Measurements from ENCODE around the gene KCNQ1.
A peak's percentile ranks its signal among the peaks of the same experiment; 100 is the strongest.

Gene KCNQ1

DNA sequence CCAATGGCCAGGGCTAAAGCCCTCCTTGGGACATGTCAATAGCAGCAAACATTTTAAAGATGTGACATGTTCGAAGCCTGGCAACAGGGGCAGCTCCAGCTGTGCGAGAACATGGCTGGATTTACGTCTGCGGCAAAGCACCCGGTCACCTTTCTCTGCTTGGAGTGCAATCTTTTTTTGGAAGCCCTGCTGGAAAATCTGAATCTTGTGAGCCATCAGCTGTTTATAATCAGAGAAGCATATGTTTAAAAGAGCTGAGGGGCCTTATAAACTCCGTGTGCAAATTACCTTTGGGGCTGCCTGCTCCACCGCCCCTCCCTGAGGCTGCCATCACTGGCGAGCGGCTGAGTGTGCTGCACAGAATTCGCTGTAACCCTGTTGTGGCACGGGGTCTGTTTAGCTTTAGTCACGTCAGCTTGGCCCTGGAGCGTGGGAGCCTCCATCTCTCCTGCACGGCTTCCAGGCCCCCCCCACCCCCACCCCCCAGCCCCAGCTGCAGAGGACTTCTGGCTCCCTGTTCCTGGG is 264.0 kb downstream of the KCNQ1 start:
- peak; percentile 26 for DNase-seq

DNA sequence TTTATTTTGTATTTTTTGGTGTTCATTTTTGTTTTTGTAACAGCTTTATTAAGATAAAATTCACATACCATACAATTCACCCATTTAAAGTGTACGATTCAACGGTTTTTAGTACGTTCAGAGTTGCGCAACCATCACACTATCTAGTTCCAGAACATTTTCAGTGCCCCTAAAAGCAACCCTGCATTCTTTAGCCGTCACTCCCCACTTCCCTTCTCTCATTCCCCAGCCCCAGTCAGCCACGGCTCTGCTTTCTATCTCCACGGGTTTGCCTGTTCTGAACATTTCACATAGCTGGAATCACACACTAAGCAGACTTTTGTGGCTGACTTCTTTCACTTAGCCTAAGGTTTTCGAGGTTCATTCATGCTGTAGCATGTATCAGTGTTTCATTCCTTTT is 264.6 kb downstream of the KCNQ1 start:
- peak; percentile 50 for DNase-seq

DNA sequence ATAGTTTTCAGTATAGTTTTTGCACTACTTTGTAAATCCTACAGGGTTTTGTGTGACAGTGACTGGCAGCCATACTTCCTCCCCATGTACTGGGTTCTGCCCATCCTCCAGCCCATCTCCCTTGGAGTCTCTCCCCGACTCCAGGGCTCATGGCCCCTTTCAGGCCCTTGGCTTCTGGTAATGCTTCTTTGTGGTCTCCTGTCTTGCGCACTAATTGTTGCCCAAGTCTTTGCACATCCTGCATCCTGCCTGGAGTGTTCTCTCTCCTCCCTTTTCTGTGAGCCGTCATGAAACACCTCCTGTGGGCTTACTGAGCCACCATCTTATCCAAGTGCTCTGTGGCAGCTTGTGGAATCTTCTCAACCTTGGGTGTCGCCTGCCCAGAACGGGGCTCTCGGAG is 266.4 kb downstream of the KCNQ1 start:
- no peak for DNase-seq

DNA sequence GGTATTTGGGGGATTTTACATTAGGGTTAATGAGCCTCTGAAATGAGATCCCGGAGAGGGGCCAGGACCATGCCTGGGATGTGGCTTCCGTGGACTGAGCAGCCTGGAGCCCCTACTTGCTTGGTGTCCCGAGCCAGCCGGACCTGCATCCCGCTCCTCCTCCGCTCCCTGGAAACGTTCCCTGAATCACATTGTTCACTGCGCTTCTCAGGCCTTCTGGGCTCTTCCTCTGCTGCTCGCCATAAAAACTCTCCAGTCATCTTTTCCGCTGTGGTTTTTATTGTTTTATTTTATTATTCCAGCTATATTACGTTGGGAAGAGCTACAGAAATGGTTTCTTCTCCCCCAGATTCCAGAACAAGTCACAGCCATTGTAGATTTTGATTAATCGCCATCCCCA is 268.3 kb downstream of the KCNQ1 start:
- no peak for DNase-seq

DNA sequence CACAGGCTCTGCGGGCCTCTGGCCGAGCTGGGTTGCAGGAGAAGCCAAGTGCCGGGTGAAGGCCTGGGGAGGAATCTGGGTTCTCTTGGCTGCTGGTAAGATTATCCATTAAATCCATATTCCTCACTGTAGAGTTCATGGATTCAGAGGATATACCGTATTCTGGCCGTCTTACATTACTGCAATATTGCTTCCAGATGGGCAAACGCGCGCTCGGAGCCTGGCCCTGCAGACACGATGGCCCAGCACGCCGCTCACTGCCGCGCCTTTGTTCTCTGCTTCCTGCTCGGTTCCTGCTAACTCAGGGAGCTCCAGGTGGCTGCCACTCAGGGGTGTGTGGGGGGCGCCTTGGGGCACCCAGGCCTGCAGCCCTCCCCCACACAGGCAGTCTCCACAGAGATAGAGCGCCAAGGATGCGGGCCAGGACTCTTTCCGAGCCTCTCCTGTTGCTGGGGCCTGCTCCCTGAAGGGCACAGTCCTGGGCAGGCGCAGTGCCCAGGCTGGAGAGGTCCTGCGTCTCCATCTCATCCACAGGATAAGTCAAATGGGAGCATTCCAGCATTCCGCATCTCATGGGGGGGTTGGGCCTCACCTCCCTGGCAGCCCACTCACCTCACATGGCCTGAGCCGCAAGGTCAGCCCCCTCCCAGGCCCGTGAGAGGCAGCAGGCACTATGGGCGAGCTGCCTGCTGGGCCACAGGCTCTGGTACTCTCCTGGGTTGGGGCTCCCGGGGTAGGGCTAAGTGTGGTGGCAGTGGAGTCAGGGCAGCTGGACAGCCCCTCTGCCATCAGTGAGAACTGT is 269.1 kb downstream of the KCNQ1 start:
- DNase-seq = peak; percentile 39

DNA sequence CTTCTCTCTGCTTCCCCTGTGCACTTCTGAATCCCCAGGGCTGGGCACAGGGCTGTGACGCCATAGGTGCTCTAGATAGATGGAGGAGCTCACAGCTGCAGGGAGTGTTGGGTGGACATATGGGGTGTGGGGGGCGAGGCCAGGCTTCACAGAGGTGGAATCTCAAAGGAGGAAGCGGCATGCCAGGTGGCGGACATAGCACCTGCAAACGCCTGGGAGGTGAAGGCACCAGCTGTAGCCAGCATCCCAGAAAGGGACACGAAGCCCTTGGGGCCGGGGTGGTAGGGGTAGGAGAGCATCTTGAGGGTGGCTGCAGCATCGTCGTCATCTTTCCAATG is 269.6 kb downstream of the KCNQ1 start:
- DNase-seq = no peak

DNA sequence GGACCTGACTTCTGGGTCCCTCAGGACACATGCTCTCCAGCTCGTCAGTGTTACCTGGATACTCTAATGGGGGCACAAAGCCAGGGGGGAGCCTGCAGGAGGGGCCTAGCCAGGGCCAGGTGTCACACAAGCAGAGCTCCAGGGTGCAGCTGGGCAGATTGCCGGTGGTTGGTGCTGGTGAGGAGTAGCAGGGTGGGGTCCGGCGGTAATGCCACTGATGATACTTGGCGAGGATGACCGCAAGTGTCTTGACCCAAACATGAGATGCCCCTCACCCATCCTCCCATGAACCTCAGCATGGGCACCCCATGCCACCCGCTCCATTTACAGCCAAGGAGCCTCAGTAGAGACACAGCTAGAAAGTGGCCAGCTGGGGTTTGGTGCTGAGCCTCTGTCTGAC is 270.1 kb downstream of the KCNQ1 start:
- DNase-seq = no peak

DNA sequence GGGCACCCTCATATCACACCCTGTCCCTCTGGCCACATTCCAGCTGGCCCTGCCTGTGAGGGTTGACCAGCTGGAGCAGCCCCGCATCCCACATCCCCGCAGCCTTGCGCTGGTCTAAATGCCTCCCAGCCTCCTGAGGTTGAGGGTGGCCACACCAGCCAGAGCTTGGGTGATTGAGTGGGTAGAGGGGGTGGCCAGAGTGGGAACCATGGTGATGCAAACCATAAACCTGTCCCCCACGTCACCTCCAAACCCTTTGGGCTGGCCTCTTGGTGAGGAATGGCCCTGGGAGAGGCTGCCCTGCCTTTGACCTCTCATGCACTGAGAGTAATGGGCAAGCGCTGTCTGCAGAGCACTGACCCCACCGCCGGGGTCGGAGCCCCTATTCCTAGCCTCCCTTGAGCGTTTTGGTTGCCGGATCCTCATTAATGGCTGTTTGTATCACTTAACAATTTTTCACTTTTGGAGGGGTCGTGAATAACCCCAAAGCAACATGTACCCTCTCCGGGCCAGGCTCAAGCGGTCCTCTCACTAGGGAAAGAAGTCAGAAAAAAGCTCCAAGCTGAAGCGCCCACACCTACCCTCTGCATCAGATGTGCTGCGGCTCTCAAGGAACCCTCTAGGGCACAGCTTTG is 271.0 kb downstream of the KCNQ1 start:
- no peak for DNase-seq

DNA sequence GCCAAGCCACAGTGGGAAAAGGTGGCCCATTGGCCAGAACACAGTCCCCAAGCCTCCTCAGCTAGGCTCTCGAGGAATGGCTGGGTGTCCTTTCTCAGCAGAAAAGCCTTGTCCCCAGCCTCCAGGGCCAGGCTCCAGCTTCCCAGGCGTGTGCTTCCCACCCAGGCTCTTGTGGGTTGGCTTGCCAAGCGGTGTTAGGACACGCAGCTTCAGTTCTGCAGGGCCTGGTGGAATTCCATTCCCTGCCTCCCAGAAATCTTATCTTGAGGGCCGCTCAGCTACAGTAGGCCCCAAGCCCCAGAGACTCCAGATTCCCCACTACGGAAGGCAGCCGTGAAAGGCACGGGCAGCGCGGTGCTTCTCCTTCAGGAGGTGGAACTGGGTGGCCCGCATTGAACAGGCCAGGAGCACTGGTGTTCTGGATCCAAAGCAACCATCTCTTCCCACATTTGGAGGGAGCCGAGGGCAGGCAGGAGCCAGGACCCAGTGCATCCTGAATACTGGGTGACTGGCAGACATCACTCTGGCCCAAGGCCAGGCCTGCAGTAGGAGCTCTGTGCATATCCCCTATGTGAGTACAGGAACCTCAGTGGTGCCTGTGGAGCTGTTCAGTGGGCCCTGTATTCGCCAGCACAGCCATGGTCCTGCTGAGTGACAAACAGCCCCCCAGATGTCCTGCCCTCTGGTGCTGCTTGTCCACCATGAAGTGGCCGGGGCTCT is 271.7 kb downstream of the KCNQ1 start:
- DNase-seq = no peak

DNA sequence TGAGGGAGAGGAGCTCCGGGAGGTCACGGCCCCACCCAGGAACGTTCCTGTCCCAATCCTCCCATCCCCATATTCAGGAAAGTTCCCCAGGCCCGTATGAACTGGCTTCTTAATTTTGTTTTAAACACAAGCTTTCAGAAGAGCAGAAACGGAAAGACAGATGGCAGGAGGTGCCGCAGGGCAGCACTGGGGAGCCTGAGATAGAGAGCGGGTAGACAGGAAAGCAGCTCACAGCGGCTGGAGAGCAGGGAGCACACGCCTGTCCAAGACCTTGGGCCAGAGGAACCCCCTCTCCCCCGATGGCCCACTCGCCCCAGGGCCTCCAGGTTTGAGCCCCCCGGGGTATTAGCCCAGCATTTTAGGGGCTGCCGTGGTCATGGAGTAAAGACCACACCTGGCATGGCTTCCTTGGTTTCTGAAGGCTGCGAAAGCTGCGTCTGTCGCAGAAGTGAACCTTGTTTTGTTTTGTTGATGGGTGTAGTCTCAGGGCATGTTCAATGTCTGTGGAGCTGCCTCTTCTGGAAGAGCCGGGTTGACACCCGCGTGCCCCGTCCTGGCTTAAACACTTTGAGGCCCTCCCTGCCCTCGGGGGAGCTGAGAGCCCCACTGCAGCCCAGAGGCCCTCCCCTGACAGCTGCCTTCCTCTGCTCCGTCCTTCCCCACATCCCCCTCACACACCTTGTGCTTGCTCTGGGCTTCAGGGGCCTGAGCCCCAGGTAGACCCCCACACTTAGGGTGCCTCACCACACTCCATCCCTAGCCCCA is 272.9 kb downstream of the KCNQ1 start:
- DNase-seq = no peak

DNA sequence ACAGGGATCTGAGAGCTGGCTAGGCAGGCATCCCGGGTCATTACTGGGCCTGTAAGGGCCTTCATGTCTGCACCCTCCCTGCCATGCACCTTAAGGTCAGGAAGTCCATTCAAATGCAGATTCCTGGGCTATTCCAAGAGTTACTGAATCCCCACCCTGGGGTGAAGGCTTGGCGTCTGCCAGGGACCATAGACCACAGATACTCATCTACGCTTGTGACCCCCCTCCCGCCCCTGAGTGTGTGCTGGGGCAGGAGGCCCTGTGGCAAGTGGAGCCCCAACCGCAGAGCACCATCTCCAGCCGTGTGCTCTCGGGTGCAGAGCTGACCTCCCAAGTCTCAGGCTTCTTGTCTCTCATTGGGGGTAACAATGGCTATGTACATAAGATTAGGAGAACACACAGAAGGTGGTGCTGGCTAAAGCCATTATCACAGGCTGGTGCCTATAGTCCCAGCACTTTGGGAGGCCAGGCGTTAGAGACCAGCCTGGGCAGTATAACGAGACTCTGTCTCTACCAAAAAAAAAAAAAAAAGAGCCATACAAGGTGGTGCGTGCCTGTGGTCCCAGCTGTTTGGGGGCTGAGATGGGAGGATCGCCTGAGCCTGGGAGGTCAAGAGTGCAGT is 274.1 kb downstream of the KCNQ1 start:
- no peak for DNase-seq

DNA sequence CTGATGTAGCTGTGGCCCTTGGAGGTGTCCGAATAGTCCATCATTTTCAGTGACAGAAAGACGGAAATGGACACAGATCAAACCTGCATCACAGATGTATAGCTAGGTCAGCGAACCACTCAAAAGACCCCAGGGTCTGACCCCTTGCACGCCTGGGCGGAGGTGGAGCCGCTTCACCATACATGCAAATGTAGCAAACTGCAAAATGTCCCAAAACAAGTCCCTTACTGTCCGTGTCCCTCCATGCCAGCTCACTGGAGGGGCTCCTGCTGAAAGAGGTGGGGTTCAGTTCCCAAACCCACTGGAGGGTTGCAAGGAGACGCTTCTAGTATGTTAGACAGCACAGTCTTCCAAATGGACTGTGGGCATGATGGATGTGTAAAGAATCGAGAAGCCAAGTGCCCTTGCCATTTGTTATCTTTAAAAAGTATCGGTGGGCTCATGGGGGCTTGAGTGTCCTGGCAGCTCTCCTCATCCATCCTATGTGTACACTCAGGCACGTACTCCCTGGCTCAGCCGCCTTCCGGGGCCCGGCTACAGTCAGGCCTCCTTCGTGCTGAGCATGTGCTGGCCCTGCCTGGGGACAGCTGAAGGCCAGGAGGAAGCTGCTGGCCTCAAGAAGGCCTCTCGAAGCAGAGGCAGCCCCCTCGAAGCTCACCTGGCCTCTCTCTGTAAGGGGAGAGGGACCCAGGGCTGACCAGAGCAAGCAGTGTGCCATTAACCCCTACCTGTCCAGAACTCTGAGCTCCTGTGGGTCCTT is 275.2 kb downstream of the KCNQ1 start:
- DNase-seq = no peak

DNA sequence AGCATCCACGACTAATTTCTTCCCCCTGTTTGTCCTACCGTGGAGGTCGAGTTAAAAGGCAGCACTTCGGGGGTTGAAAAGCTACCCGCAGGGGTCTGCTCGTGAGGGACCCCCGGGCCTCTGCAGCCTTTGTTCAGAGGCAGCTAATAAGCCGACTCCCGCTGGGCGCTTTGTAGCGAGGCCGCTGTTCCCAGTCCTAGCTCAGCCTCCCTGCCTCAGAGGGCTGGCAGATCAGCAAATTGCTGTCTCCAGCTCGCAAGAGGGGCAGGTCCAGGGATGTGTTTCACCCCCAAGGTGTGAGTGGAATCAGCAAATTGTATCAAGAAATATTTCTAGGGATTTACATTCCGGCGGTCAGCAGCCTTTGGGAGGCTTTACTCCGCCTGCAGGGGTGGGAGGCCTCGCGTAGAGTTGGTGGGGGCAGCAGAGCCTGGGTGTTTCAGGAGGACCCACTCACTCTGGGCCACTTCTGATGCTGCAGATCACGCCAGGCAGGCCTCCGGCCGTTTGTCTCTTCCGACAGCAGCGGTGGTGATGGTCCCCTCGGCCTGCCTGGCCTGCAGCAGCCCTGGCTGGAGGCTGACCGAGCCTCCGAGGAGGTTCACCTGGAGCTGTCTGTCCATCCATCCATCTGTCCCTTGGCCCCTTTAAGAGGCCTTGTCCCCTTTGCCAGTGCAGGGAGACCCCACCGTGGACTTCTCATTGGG is 276.6 kb downstream of the KCNQ1 start:
- no peak for DNase-seq

DNA sequence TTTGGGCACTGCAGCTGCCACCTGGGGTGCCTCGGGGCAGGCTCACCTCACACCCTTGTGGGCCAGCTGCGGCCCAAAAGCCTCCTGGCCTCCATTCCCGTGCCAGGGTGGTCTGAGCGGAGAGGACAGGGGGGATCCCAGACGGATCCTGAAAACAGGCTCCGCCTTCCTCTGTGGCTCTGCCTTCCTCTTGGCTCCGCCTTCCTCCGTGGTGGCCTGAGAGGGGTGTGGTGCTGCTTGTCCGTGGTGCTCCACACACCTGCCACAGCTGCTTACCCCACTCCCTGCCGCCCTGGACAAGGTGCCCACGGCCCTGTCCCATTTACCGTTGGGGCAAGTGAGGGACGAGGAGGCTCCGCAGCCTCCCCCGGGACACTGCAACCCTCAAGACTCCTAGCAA is 278.1 kb downstream of the KCNQ1 start:
- DNase-seq = no peak

DNA sequence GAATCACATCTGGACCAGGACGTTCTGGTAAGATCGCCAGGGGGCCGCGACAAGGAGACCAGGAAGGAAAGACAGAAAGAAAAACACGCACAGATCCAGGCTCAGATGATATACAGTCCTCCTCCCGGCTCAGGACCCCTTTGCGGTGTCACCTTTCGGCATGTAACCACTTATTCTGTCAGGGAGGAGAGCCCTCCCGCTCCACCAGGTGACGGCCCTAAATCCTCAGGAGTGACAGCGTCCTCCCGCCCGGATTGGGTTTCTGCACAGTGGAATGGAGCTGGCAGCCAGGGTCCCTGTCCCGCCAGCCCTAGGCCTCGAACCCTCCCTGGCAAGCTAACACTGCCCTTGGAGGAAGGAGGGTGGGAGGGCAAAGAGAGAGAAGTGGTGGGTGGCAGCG is 279.3 kb downstream of the KCNQ1 start:
- no peak for DNase-seq

DNA sequence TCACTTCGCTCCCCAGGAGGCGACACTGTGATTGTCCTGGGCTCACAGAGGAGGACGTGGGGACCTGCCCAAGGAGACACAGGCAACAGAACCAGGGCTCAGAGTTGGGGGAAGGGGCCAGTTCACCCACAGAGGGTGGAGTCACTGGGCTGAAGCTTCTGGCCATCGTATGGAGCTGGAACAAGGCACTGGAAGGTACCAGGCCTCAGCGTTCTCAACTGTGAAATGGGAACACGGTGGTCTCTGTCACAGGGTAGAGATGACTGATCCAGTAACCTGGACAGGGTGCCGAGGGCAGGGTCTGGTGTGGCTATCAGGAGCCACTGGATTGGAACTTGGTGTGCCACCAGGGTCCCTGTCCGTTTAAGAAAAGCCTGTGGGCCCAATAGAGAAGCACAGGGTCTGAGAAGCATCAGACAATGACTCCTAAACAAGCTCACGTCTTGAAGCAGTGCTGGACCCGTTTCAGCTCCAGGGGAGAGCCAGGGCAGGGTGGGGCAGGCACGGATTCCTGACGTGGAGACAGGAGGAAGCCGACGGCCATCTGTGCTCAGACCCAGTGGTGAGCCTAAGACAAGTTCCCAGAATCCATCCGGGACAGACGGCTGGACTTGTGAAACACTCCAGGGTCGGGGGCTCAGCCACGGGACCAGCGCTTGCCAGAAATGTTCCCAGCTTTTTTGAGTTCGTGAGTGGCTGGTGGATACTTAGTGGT is 280.0 kb downstream of the KCNQ1 start:
- DNase-seq = peak; percentile 21

DNA sequence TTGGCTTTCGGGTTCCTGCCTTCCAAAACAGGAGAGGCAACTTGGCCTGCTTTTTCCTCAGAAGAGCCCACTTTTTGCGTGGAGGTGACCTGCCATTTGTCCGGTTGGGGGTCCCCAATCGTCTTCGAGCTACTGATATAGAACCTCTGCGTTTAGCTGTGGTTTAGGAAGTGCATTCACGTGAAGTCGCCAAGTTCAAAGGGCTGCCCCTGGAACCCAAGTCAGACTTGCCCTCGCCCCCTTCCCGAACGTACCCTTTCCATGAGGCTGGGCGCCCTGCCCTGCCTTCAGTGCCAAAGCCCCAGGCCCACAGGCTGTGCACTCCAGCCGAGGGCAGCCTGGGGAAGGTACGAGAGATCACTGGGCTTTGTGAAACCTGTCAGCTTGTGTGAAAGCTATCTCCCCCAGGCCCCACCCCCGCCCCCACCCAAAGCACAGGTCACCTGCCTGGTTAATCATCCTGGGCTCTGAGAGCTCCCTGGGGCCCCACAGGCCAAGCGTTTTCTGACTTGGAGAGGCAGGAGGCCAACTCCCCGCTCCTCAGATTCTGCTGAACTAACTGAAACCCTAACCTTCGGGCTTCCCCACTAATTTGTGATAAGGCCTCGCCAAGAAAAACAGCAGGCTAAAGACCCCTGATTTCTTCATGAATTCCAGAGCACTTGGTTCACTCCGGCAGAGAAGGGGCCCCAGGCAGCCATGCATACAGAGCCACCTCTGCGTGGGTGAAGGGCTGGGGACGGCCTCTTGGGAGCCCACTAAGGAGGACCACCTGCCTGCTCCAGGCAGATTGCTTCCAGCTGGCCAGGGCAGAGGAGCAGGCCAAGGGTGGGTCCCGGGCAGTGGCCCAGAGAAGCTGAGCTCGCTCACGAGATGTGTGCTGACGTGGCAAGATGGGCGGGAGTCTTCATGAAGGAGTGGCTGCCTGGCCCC is 280.8 kb downstream of the KCNQ1 start:
- peak; percentile 53 for DNase-seq

DNA sequence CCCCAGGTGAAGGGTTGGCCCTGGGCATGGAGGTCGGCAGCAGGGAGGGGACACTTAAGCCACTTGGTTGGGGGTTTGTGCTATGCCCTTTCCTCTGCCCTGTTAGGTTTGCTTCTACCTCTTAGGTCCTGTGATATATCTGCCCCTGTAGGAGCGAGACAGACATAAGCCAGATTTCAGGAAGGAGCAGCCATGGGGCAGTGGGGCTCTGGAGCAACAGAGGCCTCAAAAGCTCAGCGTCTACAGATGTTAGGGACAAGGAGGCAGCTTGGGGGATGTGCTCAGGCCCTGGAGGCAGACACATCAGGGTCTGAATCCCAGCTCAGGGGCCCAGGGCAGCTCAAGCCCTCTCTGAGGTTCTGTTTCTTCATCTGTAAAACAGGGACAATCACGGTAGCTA is 282.2 kb downstream of the KCNQ1 start:
- no peak for DNase-seq

DNA sequence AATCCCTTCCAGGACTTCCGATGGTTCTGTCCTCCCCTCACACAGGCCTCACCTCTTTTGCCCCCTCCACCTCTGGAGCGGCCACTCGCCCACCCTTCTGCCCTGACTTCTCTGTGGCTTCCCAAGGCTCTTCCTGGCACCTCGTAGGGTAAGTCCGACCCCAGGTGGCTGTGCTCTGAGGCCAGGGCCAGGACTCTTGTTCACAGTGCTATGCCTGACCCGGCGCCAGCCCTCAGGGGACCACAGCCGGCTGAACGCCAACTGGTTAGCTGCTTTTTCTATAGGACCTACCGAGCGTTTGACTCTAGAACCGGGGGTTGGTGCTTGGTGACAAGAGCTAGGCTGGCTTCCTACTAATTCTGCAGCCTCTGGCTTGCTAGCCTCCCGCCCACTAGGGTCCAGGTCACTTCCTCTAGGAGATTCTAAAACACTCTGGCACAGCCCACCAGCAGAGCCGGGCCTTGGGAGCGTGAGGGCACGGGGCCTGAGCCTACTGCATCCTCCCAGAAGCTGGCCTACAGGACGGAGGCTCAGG is 283.4 kb downstream of the KCNQ1 start:
- DNase-seq = no peak

All from fibroblast of skin of right biceps (primary cell).